Suppressor macrophage (primary cell): ENCODE results near the gene ATXN1.

Experiments
- DNase-seq, 4 experiments: peaks; one replicate each; pipeline ENCODE4 v3.0.0-alpha.2; 2020 to 2022

ATXN1 gene

DNA sequence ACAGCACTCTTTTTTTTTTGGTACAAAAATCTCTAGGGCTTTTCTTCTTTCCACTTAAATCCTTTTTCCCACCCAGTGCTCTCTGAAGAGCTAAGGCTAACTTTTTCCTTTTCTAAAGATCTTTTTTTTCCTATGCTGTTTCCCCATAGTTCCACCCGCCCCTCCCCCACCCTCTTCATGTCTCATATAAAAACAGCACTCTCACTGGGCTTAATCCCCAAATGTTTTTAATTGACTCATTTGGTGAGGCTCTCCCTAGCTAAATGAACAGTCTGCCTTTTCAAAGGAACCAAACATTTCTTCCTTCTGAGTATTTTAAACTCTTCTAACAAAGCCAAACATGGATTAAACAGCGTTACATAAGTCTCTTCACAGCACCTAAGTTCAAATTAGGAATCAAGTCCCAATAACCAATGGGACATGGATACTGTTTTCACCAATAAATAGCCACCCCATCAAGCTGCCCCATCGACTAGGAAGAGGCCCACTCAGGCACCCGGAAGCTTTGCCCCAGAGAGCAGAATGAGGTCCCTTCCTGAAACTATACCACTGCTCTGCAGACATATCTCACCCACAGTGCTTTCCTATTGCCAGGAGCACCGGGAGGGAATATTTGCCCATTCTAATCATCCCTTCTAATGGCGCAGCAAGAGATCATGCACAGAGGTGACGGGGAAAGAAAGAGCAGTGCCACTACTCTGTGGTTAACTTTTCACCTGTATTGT is 63.7 kb downstream of the ATXN1 start:
- DNase-seq = no peak

DNA sequence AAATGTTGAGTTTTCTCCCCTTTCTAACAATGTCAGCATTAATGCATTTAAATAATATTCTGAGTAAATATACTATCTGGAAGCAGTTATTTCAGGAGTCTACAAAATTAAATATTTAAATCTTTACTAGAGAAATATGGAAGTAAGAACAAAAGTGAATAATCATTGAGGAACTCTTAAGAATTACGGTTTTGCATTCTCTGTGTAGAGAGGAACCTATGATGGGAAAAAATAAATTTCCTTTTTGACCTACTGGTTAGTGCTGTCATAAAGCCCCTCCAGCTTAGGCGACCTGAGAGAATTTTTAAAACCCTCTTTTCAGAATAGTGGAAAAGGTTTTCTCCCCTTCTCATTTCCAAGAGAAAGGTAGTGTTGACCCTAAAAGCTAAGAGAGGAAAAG is 64.8 kb downstream of the ATXN1 start:
- peak in 1 of 4 experiments; percentile 59 for DNase-seq

DNA sequence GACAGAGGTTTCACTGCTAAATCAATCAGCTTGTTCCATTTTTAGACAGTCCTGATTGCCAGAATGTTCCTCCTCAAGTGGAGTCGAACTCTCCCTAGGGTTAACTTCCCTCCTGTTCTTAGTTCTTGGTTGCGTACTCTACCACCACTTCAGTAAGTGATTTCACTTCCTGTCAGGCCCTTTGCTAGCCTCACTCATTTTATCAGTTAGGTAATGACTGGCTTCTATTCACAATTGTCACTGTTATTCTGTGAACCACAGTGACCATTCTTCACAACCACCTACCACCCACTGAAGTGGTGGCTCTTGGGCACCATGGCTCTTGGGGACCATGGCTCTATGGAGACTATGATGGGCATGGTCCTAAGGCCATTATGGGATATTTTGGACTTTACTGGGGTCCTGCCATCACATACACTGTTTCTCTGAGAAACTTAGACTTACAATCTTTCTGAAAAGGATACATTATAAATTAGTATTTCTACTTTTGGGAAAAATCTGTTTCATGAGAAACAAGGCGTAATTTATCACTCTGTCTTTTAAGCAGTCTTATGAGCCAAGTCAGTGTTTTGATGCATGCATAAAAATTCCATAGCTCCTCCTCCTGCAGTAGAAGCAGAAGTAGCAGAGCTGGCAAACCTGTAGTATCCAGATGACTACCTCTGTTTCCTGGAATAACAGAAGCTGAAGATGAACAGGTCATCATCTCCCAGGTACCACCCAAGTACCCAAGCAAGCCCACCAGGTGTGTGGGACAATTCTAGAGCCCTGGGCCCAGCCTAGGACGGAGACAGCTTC is 66.3 kb downstream of the ATXN1 start:
- DNase-seq = peak; percentile 61 to 83 (median 76)

DNA sequence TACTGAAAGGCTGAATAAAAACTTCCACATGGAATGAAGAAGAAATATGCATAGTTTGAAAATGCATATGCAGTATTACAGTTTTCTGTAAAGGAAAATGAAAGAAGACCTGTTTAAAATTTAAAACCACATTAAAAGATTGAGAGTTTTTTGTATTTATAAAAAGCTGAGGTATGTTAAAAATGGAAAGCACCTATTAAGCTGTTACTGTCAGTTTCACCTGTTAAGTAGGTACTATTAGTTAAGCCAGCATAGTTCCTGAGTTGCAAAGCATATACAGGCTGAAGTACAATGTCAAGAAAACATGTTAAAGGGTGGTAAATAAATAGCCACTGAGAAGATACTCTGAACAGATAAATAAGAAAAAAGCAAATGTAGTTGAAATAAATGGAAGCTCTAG is 69.9 kb downstream of the ATXN1 start:
- no peak for DNase-seq

DNA sequence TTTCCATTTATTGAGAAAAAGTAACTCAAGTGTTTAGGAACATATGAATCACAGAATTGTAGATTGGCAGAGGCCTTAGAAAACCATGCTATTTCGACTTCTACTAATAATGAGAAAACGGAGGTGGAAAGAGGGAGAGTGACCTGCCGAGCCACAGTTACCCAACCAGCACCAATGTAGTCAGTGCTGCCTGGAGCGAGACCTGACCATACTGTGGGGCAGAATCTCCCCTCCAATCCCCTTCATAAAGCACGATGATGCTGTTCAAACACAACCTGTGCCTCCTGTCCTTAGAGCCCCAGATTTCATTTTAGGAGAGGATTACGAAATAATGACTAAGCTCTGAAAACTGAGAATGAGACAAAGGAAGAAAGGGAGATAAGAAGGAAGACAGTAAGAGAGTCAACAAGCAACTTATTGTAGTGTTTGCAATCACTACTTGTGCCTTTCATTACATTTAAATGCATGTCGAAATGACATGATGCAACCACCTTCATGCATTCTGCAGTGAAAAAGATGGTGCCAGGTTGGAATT is 70.6 kb downstream of the ATXN1 start:
- DNase-seq = peak in 2 of 4 experiments; percentile 34 to 42

DNA sequence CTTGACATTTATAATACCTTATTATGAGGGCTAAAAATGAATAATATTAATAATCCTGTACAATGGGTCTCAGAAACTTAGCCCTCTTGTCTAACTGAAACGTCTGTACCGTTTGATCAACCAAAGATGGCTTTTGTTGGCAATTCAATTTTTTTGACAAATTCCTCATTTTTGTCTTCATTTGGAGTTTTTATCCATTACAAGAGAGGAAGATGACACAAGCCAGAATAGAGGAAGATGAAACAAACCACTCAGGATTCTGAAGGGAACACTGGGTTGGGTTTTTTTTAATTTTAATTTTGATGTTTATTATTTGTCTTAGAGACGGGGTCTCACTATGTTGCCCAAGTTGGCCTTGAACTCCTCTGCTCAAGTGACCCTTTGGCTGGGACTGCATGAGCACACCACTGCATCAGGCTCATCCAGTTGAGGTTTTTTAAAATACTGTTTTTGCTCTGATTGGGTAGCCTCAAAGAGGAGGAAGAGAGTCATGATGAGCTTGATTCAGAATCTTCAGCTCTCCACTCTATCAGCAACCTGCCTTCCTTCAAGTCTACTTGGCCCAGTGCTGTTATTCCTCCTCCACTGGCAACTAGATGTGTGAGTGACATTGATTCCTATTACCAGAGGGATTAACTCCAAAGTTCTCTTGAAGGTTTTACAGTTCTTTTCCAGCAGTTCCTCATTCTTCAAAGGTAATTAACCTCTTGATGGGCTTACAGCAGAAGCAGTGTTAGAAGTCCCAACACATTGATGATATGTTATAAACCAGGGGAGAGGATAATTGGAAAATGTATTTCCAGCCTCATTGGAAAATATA is 71.3 kb downstream of the ATXN1 start:
- DNase-seq = peak in 3 of 4 experiments; percentile 14 to 60 (median 58)

DNA sequence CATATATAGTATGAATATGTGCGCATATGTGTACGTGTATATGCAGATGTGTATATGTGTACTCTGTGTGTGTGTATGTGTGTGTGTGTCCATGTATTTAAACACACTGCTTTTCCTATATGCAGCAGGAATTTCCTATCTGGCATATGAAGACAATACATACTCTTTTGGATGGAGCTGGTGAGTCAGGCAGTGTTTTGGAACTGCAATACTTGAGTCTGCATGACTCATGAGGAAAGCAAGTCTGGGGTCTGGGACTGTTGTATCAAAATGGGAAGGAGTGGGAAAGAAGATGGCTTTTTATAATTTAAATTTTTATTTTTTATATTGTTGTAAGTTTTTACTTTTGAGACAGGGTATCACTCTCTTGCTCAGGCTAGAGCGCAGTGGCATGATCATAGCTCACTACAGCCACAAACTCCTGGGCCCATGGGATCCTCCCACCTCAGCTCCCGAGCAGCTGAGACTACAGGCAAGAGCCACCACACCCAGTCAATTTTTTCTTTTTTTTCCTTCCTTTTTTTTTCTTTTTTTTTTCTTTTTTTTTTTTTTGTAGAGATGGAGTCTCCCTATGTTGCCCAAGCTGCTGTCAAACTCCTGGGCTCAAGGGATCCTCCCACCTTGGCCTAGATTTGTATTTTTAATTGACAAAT is 72.2 kb downstream of the ATXN1 start:
- peak; percentile 39 to 71 (median 65) for DNase-seq

DNA sequence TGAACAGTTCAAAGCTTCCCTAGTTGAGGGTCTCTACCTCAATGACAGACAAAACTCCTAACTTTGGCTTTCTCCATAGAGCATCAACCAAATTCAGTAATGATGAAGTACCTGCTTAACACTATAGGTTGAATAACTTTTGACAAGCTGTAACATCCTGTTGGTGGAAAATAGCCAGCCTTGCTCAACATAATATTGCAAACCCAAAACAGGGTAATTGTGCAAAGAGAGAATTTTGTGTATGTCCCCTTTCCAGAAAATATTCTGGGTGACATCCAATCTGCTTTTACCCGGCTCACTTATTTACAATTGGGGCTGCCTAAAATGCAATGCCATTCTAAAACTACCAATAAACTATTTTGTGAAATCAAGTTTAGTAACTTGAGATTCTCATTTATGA is 72.8 kb downstream of the ATXN1 start:
- peak in 1 of 4 experiments; percentile 0 for DNase-seq

DNA sequence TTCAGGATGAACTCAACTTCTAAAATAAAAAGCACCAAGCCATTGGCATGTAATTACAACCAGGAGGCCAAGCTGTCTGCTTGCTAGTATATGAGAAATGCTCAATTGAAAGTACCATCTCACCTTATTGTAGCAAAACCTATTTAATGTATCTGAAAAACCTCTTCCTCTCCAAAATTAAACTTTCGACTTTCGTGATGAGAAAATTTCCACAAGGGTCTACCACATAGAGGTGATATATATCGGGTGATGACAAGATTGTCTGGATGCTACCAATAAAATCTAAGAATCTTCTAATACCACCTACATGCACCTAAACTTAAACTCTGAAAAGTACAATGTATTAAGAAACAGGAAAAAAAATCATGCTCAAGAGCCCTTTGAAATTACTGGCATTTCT is 74.2 kb downstream of the ATXN1 start:
- DNase-seq = peak in 1 of 4 experiments; percentile 1

DNA sequence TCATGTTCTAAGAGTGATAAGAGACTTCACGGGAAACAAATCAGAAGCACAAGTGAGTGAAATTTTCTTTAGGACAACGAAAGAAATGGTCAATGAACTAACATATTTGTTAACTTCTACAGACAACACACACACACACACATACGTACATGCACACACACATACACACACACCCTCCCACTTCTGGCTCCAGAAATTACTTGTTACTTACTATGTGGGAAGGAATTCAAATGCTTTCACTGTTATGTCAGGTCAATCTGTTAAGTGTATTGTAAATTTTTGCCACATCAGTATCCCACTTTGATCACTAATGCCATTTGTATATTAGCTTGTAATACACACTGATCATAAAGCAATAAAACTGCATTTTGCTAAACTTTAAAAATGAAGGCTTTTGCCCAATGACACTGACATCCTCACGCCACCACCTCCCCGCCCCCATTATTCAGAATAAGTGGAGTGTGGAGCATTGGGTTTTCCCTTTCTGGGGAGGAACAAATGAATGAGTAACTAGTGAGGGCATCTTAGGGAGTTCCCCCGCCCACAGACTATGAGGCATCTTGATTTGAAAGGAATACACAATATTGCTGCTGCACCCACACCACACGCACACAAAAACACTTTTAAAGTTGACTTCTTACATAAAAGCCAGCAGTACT is 76.2 kb downstream of the ATXN1 start:
- peak; percentile 89 to 97 (median 94) for DNase-seq

DNA sequence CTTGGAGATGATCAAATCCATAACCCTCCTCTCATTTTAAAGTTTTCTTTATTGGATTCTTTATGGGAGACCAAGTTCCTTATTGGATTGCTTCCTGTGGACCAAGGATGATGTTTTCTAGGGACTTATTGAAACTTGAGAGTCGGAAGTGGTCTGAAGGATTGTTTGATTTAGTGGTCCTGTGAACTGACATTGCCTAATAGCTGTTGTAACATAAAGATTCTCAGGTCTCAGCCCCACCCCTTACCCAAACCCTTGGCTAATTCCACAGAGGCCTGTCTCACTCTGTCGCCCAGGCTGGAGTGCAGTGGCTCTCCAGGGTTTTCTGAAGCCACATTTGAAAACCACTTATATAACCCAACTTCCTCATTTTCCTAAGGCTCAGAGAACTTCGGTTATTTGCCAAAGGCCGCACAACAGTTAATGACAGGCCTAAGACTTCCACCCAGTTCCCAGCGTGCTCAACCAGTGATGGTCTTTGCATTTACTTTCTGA is 77.0 kb downstream of the ATXN1 start:
- DNase-seq = peak; percentile 75 to 92 (median 86)

DNA sequence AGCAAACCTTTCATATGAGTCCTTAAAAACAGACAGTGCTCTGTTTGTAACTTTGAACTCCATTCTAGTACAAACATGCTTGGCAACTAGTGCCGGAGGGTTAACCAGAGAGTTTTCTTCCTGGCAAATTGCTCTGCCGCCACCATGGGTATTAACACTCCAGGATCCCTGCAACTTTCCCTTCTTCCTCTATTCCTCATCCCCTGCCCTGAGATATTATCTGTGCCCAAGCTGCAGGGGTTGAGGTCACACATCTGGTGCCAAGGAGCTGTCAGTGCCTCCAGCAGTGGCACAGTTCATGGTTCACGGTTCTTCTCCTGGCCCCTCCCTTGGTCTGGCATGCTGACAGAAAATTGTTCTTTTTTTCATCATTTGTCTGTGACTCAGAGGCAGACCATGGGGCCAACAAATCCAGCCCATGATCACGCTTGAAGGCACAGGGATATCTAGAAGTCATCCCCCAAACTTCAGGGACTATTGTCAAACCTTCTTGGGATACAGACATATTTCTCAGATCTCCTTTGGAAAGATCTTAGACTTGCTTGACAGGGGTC is 77.5 kb downstream of the ATXN1 start:
- DNase-seq = peak; percentile 82 to 90 (median 84)

DNA sequence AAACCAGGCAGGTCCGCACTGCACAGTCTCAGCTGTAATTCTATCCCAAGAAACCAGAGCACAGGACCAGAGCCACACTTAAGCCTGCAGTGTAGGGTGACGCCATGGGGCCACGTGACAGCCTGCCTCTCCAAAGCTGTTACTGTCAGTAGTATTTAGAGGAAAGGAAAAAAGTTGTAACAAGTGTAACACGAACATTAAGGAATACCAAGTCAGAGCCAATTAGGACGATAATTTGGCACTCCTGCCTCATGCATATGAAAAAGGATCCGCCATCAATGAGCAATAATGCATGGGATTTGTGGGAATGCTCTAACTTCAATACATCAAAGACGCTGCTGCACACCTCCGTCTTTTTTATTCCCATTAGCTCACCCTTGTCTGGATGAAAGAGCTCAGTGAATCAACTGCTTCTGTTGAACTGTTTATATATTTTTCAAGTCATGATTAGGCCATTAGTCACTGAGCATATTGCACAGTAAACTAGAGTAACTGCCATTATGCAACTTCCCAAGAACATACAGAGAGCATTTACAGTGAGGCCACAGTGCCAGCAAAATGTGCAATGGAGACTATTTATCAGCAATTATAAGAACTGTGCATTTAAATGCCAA is 79.9 kb downstream of the ATXN1 start:
- DNase-seq = peak; percentile 57 to 94 (median 78)

DNA sequence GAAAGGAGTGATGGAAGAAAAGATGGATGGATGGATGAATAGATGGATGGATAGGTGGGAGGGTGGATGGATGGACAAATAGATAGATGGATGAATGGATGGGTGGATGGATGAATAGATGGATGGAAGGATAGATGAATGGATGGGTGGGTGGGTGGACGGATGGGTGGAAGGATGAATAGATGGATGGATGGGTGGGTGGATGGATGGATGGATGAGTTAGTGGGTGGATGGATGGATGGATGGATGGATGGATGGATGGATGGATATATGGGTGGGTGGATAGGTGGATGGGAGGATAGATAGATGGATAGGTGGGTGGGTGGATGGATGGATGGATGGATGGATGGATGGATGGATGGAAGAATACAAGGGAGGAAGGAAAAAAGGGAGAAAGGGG is 82.2 kb downstream of the ATXN1 start:
- DNase-seq = no peak

DNA sequence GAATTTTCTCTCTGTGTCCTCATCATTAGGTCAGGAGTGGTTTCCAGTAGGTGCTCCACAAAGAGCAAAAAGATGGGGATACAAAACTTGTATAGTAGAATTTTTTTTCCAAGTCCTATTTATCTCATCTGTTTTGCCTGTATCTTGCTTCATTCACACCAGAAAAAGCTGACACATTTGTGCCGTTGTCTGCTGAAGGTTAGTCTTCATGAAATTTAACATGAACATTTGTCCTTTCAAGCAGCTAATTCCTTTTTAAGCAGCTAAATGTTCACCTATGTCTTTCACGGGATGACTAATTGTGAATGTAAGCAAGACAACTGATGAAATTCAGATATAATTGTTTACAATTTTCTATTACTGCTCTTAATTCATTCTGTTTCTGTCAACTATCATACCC is 83.8 kb downstream of the ATXN1 start:
- DNase-seq = no peak

DNA sequence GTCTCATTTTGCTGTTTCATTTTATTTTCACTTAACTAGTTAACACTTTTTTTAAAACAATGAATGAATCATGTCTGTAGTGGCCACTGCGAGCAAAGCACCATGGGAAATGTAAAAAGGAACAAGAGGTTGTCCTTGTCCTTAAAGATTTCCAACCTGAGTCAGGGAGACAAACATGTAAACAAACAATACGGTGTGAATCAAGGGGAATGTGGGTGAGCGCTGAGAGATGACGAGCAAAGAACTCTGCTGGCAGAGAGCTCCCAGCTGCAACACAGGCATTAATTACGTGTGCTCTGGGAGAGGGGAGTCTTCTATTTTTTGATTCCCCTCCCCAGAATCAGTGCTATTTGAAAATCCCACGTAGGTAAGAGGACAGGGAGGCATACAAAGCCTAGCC is 84.3 kb downstream of the ATXN1 start:
- DNase-seq = peak in 1 of 4 experiments; percentile 29

DNA sequence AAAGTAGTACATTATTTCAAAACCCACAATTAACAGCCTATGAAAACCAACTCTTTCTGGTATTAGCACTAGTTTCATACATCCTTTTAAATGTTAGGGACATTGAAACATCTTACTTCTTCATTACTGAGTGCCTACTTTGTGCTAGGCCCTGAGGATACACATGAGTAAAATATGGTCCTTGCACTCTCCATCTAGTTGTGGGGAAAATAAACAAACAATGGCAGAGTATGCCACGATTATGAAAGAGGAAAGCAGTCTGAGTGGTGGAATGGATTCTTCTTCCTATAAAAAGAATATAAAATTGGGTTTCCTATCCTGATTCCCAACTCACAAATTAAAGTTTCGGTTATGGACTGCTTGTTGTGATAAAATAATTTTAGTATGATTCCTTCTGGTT is 84.9 kb downstream of the ATXN1 start:
- DNase-seq = no peak

DNA sequence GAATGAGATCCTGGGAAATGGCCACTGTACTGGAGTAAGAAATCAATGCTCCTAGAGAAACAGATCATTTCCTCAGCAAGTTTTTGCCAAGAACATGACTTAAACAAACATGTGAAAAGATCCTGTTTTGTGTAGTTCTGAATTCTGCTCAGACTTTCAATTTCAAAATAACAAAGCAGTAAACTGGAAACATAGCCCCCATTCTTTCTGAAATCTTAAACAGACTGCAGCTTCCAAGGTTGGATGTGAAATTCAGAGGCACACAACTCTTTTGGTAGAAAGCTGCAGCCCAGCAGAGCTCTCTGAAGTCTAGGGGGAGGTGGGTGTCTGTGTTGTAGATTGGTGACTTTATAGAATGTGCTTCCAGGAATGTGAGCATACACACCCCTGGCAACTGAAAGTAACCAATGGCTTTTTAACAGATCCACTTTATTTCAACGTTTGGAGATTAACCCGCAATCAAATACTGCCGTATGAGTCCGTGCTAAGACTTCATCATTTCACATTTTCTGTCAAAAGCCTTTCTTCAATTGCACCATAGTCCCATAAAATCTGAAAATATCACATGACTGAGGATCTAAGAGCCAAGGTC is 86.4 kb downstream of the ATXN1 start:
- DNase-seq = no peak

DNA sequence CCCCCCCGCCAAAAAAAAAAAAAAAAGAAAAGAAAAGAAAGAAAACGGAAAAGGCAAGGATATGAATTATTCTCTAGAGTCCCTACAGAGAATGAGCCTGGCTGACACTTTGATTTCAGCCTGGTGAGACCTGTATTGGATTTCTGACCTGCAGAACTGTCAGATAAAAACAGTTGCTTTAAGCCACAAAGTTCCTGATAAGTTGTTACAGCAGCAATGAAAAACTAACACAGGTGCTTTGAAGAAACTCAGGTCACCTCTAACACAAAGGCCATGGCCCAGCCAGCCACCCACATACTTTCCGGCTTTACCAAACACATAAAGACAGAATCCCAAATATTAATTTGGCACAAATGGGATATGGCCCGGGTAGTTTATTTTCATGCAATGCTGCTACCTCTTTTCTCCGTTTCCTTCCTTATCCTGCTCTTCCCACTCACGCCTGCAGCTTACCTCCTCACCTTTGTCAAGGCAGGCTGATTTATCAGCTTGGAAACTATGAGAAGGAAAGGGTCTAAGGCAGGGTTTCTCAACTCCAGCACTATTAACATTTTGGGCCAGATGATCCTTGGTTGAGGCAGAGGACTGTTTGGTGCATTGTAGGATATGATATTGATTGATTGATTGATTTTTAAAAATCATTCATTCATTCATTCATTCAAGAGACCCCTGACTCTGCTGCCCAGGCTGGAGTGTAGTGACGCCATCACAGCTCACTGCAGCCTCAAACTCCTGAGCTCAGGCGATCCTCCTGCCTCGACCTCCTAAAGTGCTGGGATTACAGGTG is 88.1 kb downstream of the ATXN1 start:
- DNase-seq = no peak
